Anterior cingulate cortex (tissue), 58 donors: ENCODE data around the gene THRA.
A peak's percentile ranks its signal among the peaks of the same experiment; 100 is the strongest.

Experiments
- DNase-seq, 58 donors: peaks; one replicate each; lab custom pipeline; 2025; lab: John Stamatoyannopoulos, UW

Gene THRA

DNA sequence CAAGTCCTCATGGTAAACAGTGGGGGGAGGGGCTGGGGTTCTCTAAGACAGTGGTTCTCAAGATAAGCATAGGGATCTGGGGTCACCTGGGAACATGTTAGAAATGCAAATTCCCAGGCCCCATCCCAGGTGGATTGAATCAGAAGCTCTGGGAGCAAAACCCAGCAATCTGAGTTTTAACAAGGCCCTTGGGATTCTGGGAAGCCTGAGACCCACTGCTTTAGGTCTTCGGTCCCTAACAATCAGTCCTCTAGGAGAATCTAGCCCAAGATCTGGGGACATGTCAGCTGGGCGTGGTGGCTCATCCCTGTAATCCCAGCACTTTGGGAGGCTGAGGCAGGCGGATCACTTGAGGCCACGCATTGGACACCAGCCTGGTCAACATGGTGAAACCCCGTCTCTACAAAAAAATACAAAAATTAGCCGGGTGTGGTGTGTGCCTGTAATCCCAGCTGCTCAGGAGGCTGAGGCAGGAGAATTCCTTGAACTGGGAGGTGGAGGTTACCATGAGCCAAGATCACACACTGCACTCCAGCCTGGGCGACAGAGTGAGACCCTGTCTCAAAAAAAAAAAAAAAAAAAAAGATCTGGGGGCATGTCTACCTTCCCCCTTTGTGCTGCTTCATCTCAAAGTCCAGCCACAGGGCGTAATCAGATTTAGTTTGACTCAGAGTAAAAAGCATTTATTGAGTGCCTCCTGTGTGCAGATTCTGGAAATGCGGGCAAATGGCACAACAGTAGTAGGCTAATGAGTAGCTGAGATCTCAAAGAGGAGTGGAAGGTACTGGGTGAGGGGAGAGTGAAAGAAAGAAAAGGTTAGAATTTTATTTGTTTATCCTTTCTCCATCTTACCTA lies 46.4 kb downstream of the THRA start:
- no peak for DNase-seq

DNA sequence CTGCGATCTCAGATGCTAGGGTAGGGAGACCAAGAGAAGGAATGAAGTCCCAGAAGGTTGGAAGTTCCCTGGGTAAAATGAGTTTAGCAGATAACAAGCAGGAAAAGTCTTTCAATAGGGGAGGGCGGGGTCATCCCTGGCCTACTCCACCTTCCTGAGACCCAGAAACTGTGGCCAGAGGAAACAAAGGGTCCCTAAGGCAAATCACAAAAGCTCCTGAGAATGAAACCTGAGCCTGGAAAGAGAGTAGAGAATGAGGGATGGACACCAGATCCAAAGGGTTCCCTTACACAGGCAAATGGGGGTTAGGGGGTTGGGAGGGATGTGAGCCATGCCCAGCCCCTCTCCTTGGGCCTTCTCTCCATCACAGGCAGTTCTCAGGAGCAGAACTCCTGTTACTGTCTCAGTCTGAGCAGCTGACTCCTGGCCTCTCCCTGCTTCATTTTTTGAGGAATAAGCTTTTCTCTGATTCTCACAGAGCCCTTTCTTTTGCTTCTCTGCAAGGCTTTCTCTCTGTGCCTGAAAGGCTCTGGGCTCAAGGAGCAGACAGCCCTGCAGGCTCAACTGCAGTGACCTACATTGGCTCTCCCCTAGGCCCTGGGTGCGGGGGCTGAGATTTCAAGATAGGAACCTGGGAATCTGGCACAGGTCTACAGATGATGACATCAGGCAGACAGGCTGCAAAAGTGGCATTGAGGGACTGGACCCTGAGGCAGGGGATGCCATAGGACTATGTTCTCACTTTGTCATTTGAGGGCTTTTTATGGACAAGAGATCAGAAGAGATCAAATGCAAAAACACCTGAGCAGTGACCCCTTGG lies 47.5 kb downstream of the THRA start:
- DNase-seq, result peak in 2 of 58 donors; percentile 20 to 33

DNA sequence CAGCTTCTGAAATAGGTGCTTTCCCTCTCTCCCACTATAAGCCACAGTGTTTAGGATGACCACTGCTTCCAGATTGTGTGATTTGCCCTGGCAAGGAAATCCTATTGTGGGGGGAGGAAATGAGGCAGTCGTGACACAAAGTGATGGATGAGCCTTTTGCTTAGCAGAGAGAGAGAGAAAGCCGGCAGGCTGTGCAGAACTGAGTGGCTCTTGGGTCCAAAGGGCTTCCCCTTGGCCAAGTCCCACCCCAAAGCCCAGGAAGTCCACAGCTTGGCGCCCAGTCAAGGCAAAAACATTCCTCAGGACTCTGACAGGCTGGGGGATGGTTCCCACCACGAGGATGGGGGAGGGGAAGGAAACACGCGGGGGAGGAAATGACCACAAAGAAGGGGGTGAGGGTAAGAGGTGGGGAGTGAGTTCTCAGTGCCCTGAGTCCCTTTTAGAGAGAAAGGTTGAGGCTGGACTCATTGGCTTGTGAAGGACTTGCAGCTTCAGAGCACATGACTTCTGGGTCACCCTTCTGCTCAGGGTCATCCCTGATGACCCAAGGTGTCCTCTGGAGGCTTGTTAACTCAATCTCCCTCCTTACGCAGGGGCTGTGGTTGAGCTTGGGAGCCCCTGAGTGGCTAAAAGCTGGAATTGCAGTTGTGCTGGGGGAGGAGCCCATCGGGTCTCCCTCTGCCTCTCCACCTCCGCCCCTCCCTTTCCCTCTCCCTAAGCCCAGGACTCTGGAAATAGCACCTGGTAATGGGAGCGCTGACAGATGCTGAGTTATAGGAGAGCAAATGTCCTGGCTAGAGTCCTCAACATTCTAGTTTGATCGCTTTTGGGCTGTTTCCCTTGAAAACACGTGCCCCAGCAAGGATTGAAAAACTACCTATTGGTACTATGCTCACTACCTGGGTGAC lies 48.7 kb downstream of the THRA start:
- peak in 53 of 58 donors; percentile 38 to 90 (median 76) for DNase-seq

DNA sequence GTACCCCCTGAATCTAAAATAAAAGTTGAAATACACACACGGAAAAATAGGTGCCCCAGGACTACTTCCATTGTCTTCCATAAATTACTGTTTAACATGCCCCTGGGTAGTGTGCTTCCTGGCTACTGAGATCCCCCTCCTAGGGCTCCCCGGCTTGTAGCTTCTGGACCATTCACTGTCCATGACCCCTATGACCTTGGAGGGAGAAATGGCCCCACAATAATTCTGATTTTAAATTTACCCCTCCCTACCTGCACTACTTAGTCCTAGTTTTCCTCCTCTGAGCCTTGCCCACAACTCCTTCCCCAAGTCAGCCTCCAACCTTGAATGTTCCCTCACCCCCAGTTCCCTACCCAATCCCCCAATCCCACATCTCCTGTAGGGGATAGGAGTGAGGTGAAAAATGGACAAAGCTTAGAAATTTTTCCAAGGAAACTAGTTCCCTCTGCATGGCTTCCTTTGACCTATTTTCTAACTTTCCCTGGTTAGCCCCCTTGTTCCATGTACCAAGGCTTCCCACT lies 49.5 kb downstream of the THRA start:
- no peak for DNase-seq

DNA sequence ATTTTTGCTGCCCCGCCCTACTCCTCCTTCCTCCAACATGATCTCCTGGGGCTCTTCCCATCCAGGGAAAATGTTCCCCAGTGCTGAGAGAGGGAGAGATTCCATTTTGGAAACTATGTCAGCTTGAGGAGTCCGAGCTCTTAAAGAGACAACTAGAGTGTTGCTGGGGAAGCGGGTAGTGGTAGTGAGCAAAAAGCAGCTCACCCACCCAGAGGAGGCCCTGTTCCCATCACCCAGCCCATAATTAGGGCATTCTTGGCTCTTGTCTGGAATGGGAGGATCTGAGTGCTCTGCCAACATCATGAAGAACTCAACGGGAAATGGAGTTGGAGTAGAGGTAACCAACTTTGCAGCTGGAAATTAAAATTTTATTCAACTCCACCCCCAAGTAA lies 49.9 kb downstream of the THRA start:
- DNase-seq, result no peak

DNA sequence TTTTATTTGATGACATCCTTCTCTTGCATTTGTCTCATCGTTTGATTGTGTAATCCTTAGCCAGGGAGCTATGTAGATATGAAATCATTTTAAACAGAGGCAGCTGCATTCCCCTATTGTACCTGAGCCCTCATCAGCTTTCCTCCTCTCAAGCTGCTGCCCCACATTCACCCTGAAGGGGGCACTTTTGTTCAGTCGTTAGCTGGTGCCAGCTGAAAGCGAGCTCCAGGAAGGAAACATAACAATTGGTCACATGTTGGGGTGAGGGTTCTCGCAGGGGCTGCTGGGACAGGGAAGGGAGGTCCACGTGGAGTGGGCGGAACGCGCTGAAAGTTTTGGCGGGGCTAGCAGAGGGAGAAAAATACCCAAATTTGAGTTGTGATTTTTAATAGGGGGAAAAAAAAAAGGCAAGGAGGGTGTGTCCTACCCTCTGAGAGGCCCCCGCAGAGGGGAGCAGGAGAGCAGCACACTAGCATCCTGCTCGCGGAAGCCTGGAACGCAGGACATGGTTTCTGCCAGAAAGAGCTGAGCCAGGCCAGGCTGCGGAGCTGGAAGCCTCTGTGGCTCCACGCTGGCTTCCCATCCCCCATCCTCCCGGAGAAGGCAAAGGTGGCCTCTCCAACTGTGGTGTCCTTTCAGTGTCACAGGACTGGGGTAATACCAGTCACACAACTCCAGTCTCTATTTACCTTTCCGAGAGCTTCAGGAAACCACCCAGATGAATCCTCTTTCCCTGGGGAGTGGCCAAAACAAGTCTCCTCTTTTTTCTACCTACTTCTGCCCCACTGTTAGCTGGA lies 50.5 kb downstream of the THRA start:
- DNase-seq, result peak; percentile 50 to 97 (median 91)

DNA sequence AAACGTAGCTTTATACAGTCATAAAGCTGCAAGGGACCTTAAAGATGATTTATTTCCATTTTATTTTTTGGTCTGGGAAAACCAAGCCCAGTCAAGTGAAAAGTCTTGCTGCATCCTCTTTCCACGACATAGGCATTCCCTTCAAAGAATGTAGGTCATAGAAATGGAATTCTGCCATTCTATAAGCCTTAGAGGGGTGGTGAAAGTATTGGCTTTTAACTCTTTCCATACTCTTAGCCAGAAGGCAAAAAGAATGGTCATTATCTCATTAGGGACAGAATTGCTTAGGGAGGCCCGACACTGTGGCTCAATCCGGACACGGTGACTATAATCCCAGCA lies 51.1 kb downstream of the THRA start:
- DNase-seq, result no peak

DNA sequence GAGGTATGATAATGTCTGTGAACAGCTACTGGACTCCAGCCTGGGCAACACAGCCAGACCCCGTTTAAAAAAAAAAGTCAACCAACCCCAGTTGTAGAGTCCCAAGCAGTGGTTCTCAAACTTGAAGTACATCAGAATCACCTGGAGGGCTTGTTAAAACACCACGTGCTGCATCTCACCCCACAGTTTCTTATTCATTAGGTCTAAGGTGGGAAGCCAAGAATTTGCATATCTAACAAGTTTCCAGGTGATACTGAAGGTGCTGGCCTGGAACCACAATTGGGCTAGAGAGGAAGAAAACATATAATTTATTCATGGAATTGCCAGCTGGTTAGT lies 52.3 kb downstream of the THRA start:
- no peak for DNase-seq

DNA sequence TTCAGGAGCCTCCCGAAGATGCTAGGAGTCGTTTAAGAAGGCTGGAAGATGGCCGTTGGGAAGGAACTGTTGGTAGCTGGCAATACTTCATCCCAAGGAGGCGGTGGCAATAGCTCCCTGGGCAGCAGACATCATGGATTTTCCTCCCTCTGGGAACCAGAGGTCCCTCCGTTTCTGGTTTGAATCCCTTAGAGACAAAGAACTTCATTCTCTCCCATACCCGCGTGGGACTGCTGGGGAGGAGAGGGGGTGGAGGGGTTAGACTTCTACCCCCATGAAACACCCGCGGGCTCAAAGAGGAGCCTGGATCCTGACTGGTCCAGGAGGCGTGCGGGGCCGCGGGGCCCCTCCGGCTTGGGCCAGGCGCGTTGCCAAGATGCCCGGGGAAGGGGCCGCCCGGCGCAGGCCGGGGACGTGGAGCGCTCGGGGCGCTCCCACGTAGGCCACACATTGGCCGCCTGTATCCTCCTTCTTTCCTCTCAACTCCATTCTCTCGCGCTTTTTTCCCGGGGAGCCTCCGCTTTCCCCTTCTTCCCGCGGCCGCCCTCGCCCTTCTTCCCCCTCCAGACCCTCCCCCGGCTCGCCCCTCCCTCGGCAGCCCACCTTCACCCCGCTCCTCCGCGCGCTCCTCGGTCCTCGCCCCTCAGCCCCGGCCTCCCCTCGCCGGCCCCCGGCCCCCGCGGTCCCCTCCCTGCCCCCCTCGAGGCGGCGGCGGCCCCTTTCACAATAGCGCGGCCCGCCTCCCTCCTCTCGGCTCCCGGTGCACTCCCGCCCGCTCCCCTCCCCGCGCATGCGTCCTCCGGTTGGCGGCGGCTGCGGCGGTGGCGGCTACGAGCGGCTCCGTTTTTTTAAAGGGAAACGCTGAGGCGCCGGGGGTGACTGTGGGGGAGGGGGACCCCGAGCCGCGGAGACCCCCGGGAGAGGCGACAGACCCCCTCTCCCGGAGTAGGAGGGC lies 58.7 kb downstream of the THRA start, which contains the start of gene MSL1:
MSL1 (plus strand) TSS at position 791 of the 955 bp plus-strand sequence. CDS start 642 bp downstream, outside the sequence.
- peak in 56 of 58 donors; percentile 37 to 89 (median 81) for DNase-seq

DNA sequence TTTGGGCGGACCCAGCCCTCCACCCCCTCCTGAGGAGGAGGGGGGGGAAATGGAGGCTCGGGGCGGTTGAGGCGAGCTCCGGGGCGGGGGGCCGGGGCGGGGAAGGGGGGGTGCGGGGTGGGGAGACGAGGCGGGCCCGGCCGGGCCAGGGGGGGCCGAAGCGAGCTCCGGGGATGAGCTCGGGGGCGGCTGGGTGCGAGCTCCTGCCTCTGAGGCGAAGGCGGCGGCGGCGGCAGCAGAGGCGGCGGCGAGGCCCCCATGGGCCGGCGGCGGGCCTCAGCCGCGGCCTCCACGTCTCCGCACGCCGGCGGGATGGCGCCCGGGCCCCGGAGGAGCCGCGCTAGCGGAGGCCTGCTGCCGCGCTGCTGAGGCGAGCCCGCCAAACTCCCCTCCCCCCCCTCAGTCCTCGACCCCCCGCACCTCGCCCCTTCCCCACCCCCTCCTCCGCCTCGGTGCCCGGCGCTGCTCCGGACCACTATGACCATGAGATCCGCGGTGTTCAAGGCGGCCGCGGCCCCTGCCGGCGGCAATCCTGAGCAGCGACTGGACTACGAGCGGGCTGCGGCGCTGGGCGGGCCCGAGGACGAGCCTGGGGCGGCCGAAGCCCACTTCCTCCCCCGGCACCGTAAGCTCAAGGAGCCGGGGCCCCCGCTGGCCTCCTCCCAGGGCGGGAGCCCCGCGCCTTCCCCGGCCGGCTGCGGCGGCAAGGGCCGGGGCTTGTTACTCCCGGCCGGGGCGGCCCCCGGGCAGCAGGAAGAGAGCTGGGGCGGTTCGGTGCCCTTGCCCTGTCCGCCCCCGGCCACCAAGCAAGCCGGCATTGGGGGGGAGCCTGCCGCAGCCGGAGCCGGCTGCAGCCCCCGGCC lies 59.6 kb downstream of the THRA start:
- peak in 24 of 58 donors; percentile 46 to 85 (median 70) for DNase-seq

DNA sequence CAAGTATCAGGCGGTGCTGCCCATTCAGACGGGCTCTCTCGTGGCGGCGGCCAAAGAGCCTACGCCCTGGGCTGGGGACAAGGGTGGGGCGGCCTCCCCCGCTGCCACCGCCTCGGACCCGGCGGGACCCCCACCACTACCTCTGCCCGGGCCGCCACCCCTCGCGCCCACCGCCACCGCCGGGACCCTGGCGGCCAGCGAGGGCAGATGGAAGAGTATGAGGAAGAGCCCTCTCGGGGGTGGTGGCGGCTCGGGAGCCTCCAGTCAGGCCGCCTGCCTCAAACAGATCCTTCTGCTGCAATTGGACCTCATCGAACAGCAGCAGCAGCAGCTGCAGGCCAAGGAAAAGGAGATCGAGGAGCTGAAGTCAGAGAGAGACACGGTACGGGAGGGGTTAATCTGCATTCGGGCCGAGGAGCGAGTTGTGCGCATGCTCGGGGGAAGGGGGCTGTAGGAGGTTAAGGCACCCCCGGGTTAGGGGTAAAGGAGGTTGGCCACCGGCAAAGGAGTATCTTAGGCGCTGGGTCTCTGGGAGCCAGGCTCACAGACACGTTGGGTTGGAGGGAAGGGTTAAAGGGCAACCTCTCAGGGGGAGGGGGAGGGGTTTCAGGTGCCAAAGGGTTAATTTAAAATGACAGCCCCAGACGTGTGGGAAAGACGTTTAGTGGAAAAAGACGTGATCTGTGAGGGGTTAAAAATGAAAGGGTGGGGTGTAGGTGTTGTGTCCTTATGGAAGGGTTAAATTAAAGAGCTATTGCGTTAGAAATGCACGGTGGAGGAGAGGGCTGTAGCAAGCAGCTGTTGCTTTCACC lies 60.4 kb downstream of the THRA start:
- DNase-seq, result peak in 41 of 58 donors; percentile 15 to 66 (median 36)

DNA sequence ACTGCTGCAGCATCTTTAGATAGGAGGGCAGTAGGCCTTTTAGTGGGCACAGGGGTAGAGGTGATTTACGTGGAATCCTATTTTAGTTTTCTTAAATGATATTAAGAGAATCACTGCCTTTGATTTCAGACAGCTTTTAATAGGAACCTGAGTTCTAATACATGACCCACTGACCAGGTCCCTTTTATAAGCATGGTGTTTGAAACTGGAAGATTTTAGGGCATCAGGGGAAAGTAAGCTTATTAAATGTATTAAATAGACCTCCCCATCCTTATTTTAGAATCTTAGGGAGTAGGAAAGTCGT lies 61.0 kb downstream of the THRA start:
- DNase-seq, result no peak

DNA sequence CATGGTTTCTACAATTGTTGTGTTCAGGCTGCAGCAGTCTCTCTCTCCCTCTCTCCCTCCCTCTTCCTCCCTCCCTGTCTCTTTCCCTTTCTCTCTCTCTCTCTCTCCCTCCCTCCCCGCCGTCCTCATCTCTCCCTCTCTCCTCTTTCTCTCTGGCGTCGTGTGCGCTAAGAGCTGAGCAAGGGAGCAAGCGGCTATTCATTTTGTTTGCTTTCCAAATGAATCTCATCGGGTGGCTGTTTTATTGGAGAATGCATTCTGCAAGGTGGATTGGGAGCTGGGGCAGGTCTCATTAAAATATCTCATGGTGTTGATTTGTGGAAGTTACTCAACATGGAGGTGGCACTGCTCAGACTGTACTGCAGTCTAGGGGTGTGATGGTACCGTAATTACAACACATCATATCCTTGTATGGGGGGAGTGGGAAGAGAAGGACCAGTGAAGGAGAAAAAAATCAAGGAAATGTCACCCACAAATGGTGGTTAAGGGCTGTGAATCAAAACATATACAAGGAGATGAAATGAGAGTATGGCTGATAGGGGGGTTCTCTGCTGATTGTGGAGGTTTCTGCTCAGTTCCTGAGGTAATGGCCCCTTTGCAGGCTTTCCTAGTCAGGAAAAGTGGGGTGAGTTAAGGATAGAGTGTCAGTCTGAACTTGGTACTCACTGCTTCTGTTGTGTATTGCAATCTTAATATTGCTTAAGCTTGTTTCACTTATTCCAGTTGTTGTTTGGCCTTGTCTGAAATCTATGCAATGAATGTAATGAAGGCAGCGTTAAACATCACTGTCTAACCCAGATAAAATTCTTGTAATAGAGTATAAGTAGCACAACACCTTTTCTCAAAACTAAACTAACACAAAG lies 61.7 kb downstream of the THRA start:
- DNase-seq, result peak in 11 of 58 donors; percentile 10 to 39 (median 26)

DNA sequence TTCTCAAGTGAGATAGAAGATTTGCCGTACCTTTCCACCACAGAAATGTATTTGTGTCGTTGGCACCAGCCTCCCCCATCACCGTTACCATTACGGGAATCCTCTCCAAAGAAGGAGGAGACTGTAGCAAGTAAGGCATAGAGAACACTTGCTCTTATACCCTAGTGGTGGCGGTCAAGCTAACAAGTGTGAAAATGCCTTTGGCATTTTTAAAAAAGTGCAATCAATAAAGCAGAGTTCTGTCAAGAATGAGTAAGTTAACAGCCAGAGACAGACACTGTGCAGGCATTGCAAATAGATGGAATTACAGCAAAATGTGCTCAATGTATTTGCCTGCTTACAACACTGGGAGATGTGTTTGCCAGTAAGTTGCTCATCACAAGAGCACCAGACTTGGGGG lies 66.7 kb downstream of the THRA start:
- DNase-seq, result no peak

DNA sequence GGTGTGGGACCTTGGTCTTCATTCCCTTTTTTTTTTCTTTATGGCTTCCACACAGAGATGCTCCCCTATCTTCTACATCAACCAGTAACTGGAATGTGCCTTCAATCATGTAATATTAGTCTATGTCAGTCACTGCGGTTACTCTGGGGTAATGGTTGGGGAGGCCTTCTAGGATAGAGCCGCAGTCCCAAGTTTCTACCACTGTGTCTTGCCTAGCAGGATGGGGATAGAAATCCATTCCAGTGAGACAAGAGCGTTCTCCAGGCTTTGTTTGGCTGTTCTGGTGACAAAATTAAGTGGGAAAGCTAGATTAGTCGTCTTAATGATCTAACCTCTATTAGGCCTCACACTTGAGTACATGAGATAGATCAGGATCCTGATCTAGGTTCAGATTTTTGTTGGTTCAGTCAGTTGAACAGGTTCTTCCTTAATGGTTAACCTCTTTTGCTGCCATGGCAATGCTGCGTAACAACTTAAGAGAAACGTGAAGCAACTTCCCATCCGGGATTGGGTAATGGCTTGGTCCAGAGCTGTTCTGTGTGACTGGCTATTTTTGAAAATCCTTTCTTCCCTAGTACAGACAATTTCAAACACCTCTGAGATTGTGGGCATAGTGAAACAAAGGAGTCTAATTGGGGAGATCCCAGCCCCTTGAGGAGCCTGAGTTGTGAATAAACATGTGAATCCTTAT lies 67.7 kb downstream of the THRA start:
- peak in 2 of 58 donors; percentile 3 to 44 for DNase-seq
